Activated naive CD4-positive, alpha-beta T cell treated with anti-CD3 and anti-CD28 coated beads, Interleukin-2, amount 10 ng/mL, durations not matched to agents 5 hours and 36 hours (primary cell): Measurements from ENCODE around the gene KCTD2. TPM values are rescaled to one million over a fixed set of nuclear protein-coding genes. Genes with fewer than 3 reads are reported as not detected.

Experiments used
- total RNA-seq, 2 experiments: library from RNA; stranded (reverse); gene quantifications; one replicate each; pipeline ENCODE4 v1.2.3, GENCODE V29; 2021

Gene KCTD2
- total RNA-seq: 10 to 100 TPM; 19.0 to 20.5 TPM

GRCh38 chr17:75046407-75047289 lies at the start of gene KCTD2, which contains the start of gene ATP5PD:
KCTD2 (plus strand) TSS chr17:75047225; CDS start chr17:75047251, 26 bp downstream.
ATP5PD (minus strand) TSS chr17:75046969; CDS start chr17:75042650, 4,319 bp downstream.

GRCh38 chr17:75012346-75013091 lies 34.5 kb upstream of the KCTD2 start, which contains the start of gene MRPL58:
MRPL58 (plus strand) TSS chr17:75012670; CDS start chr17:75012687, 17 bp downstream.

GRCh38 chr17:75087558-75088453 lies 40.8 kb downstream of the KCTD2 start, which contains the start of gene SLC16A5:
SLC16A5 (plus strand) TSS chr17:75087954; CDS start chr17:75093637, 5,683 bp downstream.

GRCh38 chr17:75109407-75110233 lies 62.6 kb downstream of the KCTD2 start, which contains the start of gene ARMC7:
ARMC7 (plus strand) TSS chr17:75109969; CDS start chr17:75110289, 320 bp downstream.

Other genes with a start within 250 kb of the KCTD2 start
- gene GRIN2C, start 187.3 kb upstream of the KCTD2 start, total RNA-seq: under 1 TPM in 1 of 2 experiments, not detected in 1; 0.10 TPM
- 10 to 100 TPM; 22.3 to 22.9 TPM for gene FDXR, start 174.2 kb upstream of the KCTD2 start, total RNA-seq
- not detected for gene FADS6, start 153.6 kb upstream of the KCTD2 start, total RNA-seq
- not detected for gene USH1G, start 124.0 kb upstream of the KCTD2 start, total RNA-seq
- not detected for gene OTOP2, start 123.0 kb upstream of the KCTD2 start, total RNA-seq
- not detected for gene OTOP3, start 111.3 kb upstream of the KCTD2 start, total RNA-seq
- under 1 TPM; 0.58 to 0.79 TPM for gene HID1, start 74.5 kb upstream of the KCTD2 start, total RNA-seq
- gene CDR2L, start 59.6 kb upstream of the KCTD2 start, total RNA-seq: under 1 TPM; 0.28 to 0.41 TPM
- gene MRPL58, start 34.6 kb upstream of the KCTD2 start, total RNA-seq: 10 to 100 TPM; 37.0 to 40.4 TPM
- gene ATP5PD, start 256 bp upstream of the KCTD2 start, total RNA-seq: 100 to 1,000 TPM; 234 to 239 TPM
- gene SLC16A5, start 40.7 kb downstream of the KCTD2 start, total RNA-seq: 10 to 100 TPM; 11.5 to 11.7 TPM
- gene ARMC7, start 62.7 kb downstream of the KCTD2 start, total RNA-seq: 10 to 100 TPM; 14.3 to 14.6 TPM
- 10 to 100 TPM; 63.3 to 68.0 TPM for gene NT5C, start 84.5 kb downstream of the KCTD2 start, total RNA-seq
- 100 to 1,000 TPM; 161 TPM for gene JPT1, start 107.3 kb downstream of the KCTD2 start, total RNA-seq
- 100 to 1,000 TPM; 445 to 461 TPM for gene SUMO2, start 135.7 kb downstream of the KCTD2 start, total RNA-seq
- gene NUP85, start 158.5 kb downstream of the KCTD2 start, total RNA-seq: 100 to 1,000 TPM in 1 of 2 experiments, 10 to 100 TPM in 1; 92.7 to 101 TPM
- 10 to 100 TPM; 77.2 to 80.8 TPM for gene GGA3, start 214.4 kb downstream of the KCTD2 start, total RNA-seq
- gene MRPS7, start 214.7 kb downstream of the KCTD2 start, total RNA-seq: 10 to 100 TPM; 37.9 to 39.2 TPM
- 10 to 100 TPM; 44.5 to 49.0 TPM for gene MIF4GD, start 224.0 kb downstream of the KCTD2 start, total RNA-seq
- 10 to 100 TPM; 21.1 to 24.2 TPM for gene SLC25A19, start 242.2 kb downstream of the KCTD2 start, total RNA-seq